ENCODE results near the gene DRAM1.

GRCh38 chr12:101929365-101930041, 52.1 kb downstream of the DRAM1 start:
- TF ChIP-seq CTCF (IDR thresholded peaks at IDR 0.05; ENCODE audit: insufficient read depth, low read depth, low read length) (no peak), EZH2 (IDR thresholded peaks at IDR 0.05; ENCODE audit: insufficient read depth, low read length) (no peak)
